Measurements from ENCODE around the gene TBC1D1.

- TF ChIP-seq, protein P1, sequence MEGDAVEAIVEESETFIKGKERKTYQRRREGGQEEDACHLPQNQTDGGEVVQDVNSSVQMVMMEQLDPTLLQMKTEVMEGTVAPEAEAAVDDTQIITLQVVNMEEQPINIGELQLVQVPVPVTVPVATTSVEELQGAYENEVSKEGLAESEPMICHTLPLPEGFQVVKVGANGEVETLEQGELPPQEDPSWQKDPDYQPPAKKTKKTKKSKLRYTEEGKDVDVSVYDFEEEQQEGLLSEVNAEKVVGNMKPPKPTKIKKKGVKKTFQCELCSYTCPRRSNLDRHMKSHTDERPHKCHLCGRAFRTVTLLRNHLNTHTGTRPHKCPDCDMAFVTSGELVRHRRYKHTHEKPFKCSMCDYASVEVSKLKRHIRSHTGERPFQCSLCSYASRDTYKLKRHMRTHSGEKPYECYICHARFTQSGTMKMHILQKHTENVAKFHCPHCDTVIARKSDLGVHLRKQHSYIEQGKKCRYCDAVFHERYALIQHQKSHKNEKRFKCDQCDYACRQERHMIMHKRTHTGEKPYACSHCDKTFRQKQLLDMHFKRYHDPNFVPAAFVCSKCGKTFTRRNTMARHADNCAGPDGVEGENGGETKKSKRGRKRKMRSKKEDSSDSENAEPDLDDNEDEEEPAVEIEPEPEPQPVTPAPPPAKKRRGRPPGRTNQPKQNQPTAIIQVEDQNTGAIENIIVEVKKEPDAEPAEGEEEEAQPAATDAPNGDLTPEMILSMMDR (IDR thresholded peaks at IDR 0.05; ENCODE audit: low read depth, low read length, poor library complexity, severe bottlenecking): no peak
- TF ChIP-seq EZH2phosphoT487 (IDR thresholded peaks at IDR 0.05; ENCODE audit: borderline replicate concordance, low read length): no peak
Observed at GRCh38 chr4:38144031-38144430, 253.1 kb downstream of the TBC1D1 start.

All from DOHH2 (cell line).